ENCODE results near the gene DDX24.
"Not testable (repeated sequence)": the region's sequence is repeated elsewhere in the genome, so short reads cannot be mapped to it uniquely, and the experiment has no call there.

Gene DDX24

GRCh38 chr14:94074534-94074933 lies 6.5 kb downstream of the DDX24 start:
- no peak for TF ChIP-seq CTCF (IDR thresholded peaks at IDR 0.05; ENCODE audit: insufficient read depth, low read depth, low read length, missing control alignments)
- no peak overlapping the region for H3K4me3 ChIP-seq (ENCODE audit: low read depth, low read length)
- no peak for DNase-seq (ENCODE audit: low read depth)

DNA sequence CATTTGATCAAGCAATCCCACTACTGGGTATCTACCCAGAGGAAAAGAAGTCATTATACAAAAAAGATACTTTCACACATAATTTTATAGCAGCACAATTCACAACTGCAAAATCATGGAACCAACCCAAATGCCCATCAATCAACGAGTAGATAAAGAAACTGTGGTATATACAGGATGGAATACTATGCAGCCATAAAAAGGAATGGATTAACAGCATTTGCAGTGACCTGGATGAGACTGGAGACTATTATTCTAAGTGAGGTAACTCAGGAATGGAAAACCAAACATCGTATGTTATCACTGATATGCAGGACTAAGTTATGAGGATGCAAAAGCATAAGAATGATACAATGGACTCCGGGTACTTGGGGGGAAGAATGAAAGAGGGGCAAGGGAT lies 8.9 kb downstream of the DDX24 start:
- not testable (repeated sequence) for H3K4me3 ChIP-seq (ENCODE audit: low read depth, low read length); DNase-seq (ENCODE audit: low read depth)

DNA sequence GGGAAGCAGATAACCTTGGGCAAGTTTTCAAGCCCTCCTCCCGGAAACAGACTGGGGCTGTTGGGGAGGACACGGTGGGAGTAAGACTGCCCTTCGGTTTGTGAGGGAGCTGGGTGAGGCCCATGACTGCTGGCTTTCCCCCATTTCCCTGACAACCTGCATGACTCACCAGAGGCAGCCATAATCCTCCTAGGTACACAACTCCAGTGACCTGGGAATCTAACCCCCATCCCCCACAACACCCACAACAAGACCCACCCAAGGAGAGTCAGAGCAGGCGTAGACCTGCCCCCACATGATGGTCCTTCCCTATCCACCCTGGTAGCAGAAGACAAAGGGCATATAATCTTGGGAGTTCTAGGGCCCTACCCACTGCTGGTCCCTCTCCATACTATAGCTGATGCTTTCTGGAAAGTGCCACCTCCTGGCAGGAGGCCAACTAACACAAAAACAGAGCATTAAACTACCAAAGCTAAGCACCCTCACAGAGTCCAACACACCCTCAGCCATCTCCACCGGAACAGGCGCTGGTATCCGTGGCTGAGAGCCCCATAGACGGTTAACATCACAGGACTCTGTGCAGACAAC lies 14.8 kb downstream of the DDX24 start:
- H3K4me3 ChIP-seq (ENCODE audit: low read depth, low read length), result no peak overlapping the region
- DNase-seq (ENCODE audit: low read depth), result no peak
- TF ChIP-seq CTCF (IDR thresholded peaks at IDR 0.05; ENCODE audit: insufficient read depth, low read depth, low read length, missing control alignments), result no peak

- no peak for DNase-seq (ENCODE audit: low read depth)
- no peak for TF ChIP-seq CTCF (IDR thresholded peaks at IDR 0.05; ENCODE audit: insufficient read depth, low read depth, low read length, missing control alignments)
- H3K4me3 ChIP-seq (ENCODE audit: low read depth, low read length), result no peak overlapping the region
Measured at GRCh38 chr14:94062344-94062940, 18.6 kb downstream of the DDX24 start.

DNA sequence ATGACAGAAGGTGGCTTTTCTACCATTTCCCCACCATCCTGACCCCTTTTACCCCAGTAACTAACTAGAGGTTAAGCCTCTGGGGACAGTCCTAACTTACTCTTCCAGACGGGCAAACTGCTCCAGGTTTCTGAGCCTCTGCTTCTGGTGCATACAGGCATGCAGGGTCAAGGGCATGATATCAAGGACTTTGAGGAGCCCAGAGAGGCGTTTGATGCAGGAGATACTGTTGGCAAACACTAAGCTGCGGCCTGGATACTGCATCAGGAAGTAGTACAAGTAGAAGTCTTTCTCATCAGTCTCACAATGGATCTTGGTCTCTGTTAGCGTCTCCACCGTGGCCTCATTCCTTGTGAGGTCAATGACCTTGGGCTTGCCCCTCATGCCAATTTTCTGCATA lies 21.0 kb downstream of the DDX24 start:
- no peak overlapping the region for H3K4me3 ChIP-seq (ENCODE audit: low read depth, low read length)
- TF ChIP-seq CTCF (IDR thresholded peaks at IDR 0.05; ENCODE audit: insufficient read depth, low read depth, low read length, missing control alignments), result no peak
- DNase-seq (ENCODE audit: low read depth), result no peak

- no peak for DNase-seq (ENCODE audit: low read depth)
- no peak overlapping the region for H3K4me3 ChIP-seq (ENCODE audit: low read depth, low read length)
- TF ChIP-seq CTCF (IDR thresholded peaks at IDR 0.05; ENCODE audit: insufficient read depth, low read depth, low read length, missing control alignments), result no peak
Measured at GRCh38 chr14:94058674-94059138, 22.3 kb downstream of the DDX24 start.

GRCh38 chr14:94058128-94058673 lies 22.8 kb downstream of the DDX24 start:
- no peak overlapping the region for H3K4me3 ChIP-seq (ENCODE audit: low read depth, low read length)
- no peak for TF ChIP-seq CTCF (IDR thresholded peaks at IDR 0.05; ENCODE audit: insufficient read depth, low read depth, low read length, missing control alignments)
- no peak for DNase-seq (ENCODE audit: low read depth)

Data from GM12865 (cell line).